ENCODE data around the gene FAHD2B.
"Not testable (repeated sequence)": the region's sequence is repeated elsewhere in the genome, so short reads cannot be mapped to it uniquely, and the experiment has no call there.

The FAHD2B gene

DNA sequence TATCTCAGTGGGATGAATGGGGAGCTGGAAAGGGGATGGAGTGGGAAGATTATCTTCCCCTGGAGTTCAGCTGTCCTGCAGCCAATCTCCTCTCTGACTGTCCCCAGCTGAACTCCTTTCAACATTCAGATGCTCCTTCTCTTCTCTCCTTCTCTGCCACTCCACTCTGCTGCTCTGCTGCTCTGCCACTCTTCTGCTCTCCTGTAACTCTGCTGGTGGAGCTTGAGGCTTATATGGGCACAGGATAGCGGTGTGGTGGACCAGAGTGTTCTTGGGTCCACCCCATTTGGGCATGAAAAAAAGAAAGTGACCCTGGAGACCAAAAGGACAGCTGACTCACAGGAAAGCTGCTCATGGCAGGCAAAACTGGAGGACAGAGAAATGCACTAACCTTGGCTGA, 26.6 kb downstream of the FAHD2B start:
- DNase-seq (ENCODE audit: low spot score), result no peak

DNA sequence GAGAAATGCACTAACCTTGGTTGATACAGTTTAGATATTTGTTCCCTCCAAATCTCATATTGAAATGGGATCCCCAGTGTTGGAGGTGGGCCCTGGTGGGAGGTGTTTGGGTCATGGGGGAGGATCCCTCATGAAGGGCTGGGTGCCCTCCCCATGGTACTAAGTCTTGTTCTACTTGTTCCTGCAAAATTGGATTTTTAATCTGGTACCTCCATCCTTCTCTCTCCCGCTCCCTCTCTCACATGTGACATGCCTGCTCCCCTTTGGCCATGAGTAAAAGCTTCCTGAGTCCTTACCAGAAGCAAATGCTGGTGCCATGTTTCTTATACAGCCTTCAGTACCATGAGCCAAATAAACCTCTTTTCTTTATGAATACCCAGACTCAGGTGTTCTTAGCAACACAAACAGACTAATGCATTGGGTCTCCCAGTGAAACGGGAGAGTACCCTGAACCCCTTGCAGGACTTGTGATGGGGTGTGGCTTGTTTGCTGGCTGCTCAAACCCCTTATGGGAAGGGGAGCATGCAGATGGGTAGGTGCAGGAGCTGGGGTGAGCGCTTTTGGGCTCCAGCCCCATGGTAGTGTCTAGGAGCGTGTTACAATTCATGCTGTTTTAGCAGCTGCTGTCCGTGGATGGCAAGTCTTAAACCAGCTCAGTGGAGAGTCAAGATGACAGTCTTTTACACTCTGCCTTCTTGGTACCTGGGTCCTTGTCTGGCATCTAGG, 27.2 kb downstream of the FAHD2B start:
- no peak for DNase-seq (ENCODE audit: low spot score)

- not testable (repeated sequence) for DNase-seq (ENCODE audit: low spot score)
Measured at GRCh38 chr2:97066030-97066429, 28.7 kb downstream of the FAHD2B start.

DNA sequence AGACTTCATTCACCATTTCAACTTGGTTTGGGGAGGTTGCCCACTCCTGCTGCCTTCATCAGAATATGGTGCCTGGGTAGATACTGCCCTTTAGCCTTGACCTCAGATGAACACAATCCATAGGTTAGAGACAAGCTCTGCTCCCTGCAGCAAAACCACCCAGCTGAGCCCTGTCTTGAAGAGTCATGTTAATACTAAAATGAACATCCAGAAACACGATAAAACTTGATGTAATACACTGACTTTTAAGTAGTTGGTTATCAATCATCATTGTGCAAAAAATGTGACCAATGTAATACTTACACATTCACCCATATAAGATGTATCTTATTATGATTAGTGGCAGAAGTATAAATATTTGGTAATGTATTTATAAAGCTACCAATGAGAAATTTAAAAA, 32.7 kb downstream of the FAHD2B start:
- not testable (repeated sequence) for DNase-seq (ENCODE audit: low spot score)

DNA sequence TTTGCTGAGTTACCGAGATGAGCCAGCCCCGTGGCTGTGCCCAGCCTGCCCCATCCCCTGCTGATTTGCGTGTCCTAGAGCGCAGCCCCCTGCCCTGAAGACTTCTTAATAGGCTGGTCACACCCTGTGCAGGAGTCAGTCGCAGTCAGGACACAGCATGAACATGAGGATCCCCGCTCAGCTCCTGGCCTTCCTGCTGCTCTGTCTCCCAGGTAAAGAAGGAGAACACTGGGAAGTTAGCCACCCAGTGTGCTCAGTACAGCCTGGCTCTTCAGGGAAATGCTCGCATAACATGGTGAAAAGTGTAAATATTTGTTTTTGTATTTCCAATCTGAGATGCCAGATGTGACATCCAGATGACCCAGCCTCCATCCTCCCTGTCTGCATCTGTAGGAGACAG, 34.9 kb downstream of the FAHD2B start:
- DNase-seq (ENCODE audit: low spot score), result not testable (repeated sequence)

- DNase-seq (ENCODE audit: low spot score), result not testable (repeated sequence)
Measured at GRCh38 chr2:97056150-97056549, 38.5 kb downstream of the FAHD2B start.

GRCh38 chr2:97050032-97050431, 44.6 kb downstream of the FAHD2B start:
- not testable (repeated sequence) for DNase-seq (ENCODE audit: low spot score)

DNA sequence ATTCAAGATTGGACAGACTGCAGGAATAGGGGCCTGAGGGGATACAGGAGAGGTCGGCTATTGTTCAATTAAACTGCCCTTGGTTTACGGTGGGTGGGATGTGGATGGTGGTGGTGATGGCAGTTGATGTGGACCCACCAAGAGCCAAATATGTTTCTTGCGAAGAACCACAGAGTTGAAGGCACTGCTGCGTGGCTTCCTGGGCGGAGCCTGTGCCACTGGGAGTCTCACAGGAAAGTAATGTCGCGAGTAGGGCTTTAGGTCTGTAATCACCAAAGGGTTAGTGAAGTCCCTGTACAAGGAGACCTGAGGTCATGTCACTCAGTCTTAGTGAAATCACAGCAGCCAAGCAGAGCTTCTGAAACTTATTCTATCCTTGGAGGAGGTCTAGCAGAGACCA, 46.2 kb downstream of the FAHD2B start:
- not testable (repeated sequence) for DNase-seq (ENCODE audit: low spot score)

DNA sequence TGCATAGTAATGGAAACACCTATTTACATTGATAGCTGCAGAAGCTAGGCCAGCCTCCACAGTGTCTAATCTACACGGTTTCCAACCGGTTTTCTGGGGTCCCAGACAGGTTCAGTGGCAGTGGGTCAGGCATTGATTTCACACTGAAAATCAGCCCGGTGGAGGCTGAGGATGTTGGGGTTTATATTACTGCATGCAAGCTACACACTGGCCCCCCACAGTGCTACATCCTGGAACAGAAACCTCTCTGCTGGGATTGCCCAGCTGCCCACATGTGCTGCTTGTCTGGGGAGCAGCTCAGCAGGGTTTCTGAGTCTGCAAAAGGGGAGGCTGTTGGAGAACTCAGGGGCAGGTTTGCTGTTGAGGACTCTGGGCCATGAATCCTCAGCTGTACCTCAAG, 48.0 kb downstream of the FAHD2B start:
- not testable (repeated sequence) for DNase-seq (ENCODE audit: low spot score)

GRCh38 chr2:97045895-97046499, 48.7 kb downstream of the FAHD2B start:
- not testable (repeated sequence) for DNase-seq (ENCODE audit: low spot score)

Data from putamen (tissue), 1 donor.